Measurements from ENCODE around the gene CFAP61. TPM values are rescaled to one million over a fixed set of nuclear protein-coding genes. Genes with fewer than 3 reads are reported as not detected.

CFAP61 gene
- total RNA-seq, 1 experiment from 2014 or later: 0.61 TPM

- POLR2A ChIA-PET: no interaction called here
- no peak for TF ChIP-seq MAX (CRISPR knock-in tag; IDR thresholded peaks at IDR 0.05)
- TF ChIP-seq AR (CRISPR knock-in tag; IDR thresholded peaks at IDR 0.05): no peak
- TF ChIP-seq E2F5 (CRISPR knock-in tag; IDR thresholded peaks at IDR 0.05): no peak
- no peak for TF ChIP-seq ARID4B (CRISPR knock-in tag; IDR thresholded peaks at IDR 0.05; ENCODE audit: borderline replicate concordance)
- no peak for TF ChIP-seq ZNF219 (CRISPR knock-in tag; IDR thresholded peaks at IDR 0.05; ENCODE audit: borderline replicate concordance)
- TF ChIP-seq ZNF423 (CRISPR knock-in tag; IDR thresholded peaks at IDR 0.05): no peak
- no peak for TF ChIP-seq ZNF671 (CRISPR knock-in tag; IDR thresholded peaks at IDR 0.05)
- TF ChIP-seq FOXP1 (CRISPR knock-in tag; IDR thresholded peaks at IDR 0.05; ENCODE audit: borderline replicate concordance): no peak
- no peak for TF ChIP-seq MXD4 (CRISPR knock-in tag; IDR thresholded peaks at IDR 0.05; ENCODE audit: borderline replicate concordance)
- TF ChIP-seq GTF2I (CRISPR knock-in tag; conservative IDR thresholded peaks at IDR 0.05): no peak
- TF ChIP-seq ZNF425 (CRISPR knock-in tag; conservative IDR thresholded peaks at IDR 0.05): no peak
- TF ChIP-seq E2F4 (CRISPR knock-in tag; IDR thresholded peaks at IDR 0.05; ENCODE audit: borderline replicate concordance, low read depth): no peak
- no peak for TF ChIP-seq SMAD4 (CRISPR knock-in tag; IDR thresholded peaks at IDR 0.05)
- H3K27me3 Mint-ChIP-seq (ENCODE audit: low read depth): 0 out of 2 replicates have a peak, but pooled peaks cover 3% of the 10 kb centered on the region
- H3K9me3 Mint-ChIP-seq: peaks cover 27% of the 10 kb centered on the region
- peaks cover 11% of the 10 kb centered on the region for H3K4me1 Mint-ChIP-seq
- no peak overlapping the region for H3K4me3 Mint-ChIP-seq
- ATAC-seq (no peak), DNase-seq (ENCODE audit: low spot score) (no peak)
- peaks cover 5% of the 10 kb centered on the region; the same call in 1 of the 2 replicates for H3K36me3 Mint-ChIP-seq
- CTCF ChIA-PET: interaction anchor here (0.8 to 2.2 kb wide), 3 partner anchors 14 to 146 kb away, joined by 3 to 12 read pairs (median 3); no protein-coding TSS in a partner anchor
- H3K27ac Mint-ChIP-seq: no peak overlapping the region
Observed at GRCh38 chr20:20223981-20224380, 171.6 kb downstream of the CFAP61 start.
